H1 (cell line): ENCODE data around the gene OR2AG2. TPM values are rescaled to one million over a fixed set of nuclear protein-coding genes. Genes with fewer than 3 reads are reported as not detected.

Experiments
- CTCF ChIA-PET: fragments of 300-600 bp; sonication (Branson Sonifier 250); formaldehyde crosslinking; loops from one replicate; lab custom pipeline; 2021; ENCODE audit not compliant: partially characterized antibody; lab: Charles Lee
- POLR2A ChIA-PET: fragments of 300-600 bp; sonication (Branson Sonifier 250); formaldehyde crosslinking; loops from one replicate; lab custom pipeline; 2021; ENCODE audit warnings: inconsistent platforms; ENCODE audit not compliant: partially characterized antibody; lab: Charles Lee
- DNase-seq, 2 experiments: peaks; one replicate each; pipeline versions ENCODE4 v3.0.0 to v3.0.0-alpha.2; 2010 to 2022; ENCODE audit warnings: low spot score in 2 of 2, low read depth in 1 of 2, mixed read lengths in 1 of 2
- FAIRE-seq: peaks from 2 replicates; lab custom pipeline; 2011; peaks lifted over from hg19 to GRCh38; lab: Jason Lieb, UNC
- H2AFZ ChIP-seq: 2 replicates; pipeline ENCODE4 v1.8.1; 2012; ENCODE audit warnings: low read length, inconsistent platforms
- H2AK5ac ChIP-seq: 2 replicates; pipeline ENCODE4 v1.6.1; 2013; ENCODE audit warnings: low read depth, low read length
- H2BK120ac ChIP-seq: replicated peaks from 2 replicates; pipeline ENCODE3; 2013; ENCODE audit warnings: low read depth, low read length, inconsistent platforms
- H2BK12ac ChIP-seq: 2 replicates; pipeline ENCODE4 v1.6.1; 2013; ENCODE audit warnings: low read depth, low read length
- H2BK15ac ChIP-seq: 2 replicates; pipeline ENCODE4 v1.6.1; 2013; ENCODE audit warnings: low read length
- H2BK20ac ChIP-seq: 2 replicates; pipeline ENCODE4 v1.6.1; 2013; ENCODE audit warnings: low read length
- H2BK5ac ChIP-seq: 2 replicates; pipeline ENCODE4 v1.6.1; 2013; ENCODE audit warnings: low read depth, low read length
- H3K14ac ChIP-seq: 2 replicates; pipeline ENCODE4 v1.6.1; 2013; ENCODE audit warnings: inconsistent platforms; ENCODE audit not compliant: insufficient read length
- H3K18ac ChIP-seq: 2 replicates; pipeline ENCODE4 v1.6.1; 2013; ENCODE audit warnings: low read length; ENCODE audit errors: extremely low read depth
- H3K23ac ChIP-seq: 2 replicates; pipeline ENCODE4 v1.6.1; 2013; ENCODE audit warnings: inconsistent platforms; ENCODE audit not compliant: insufficient read length
- H3K23me2 ChIP-seq: 2 replicates; pipeline ENCODE4 v1.6.1; 2013; ENCODE audit warnings: low read depth, low read length
- H3K27ac ChIP-seq: 2 replicates; pipeline ENCODE4 v1.6.1; 2011; ENCODE audit warnings: low read depth, low read length, inconsistent platforms
- H3K27me3 ChIP-seq, 4 experiments: replicated peaks in 1 of 4; 1 replicate in 1 of 4; 2 replicates in 3 of 4; pipeline versions ENCODE4 v1.6.1 to v1.8.1; 2011 to 2013; ENCODE audit warnings: low read length in 3 of 4, mild to moderate bottlenecking in 3 of 4, inconsistent platforms in 2 of 4, mixed read lengths in 2 of 4, moderate library complexity in 1 of 4; ENCODE audit not compliant: control insufficient read depth in 3 of 4, insufficient read depth in 3 of 4; ENCODE audit errors: extremely low read depth in 1 of 4
- H3K36me3 ChIP-seq, 4 experiments: 2 replicates each; pipeline versions ENCODE4 v1.6.1 to v1.8.1; 2011 to 2013; ENCODE audit warnings: mild to moderate bottlenecking in 4 of 4, low read length in 3 of 4, moderate library complexity in 2 of 4, control low read depth in 1 of 4, inconsistent platforms in 1 of 4; ENCODE audit not compliant: insufficient read depth in 4 of 4, control insufficient read depth in 2 of 4
- H3K4ac ChIP-seq: replicated peaks from 2 replicates; pipeline ENCODE3; 2013; ENCODE audit warnings: low read length, low read depth, mixed read lengths, inconsistent platforms; ENCODE audit not compliant: insufficient read length
- H3K4me1 ChIP-seq, 4 experiments: replicated peaks in 1 of 4; 1 replicate in 1 of 4; 2 replicates in 3 of 4; pipeline versions ENCODE4 v1.6.1 to v1.8.1; 2011 to 2013; ENCODE audit warnings: low read length in 3 of 4, inconsistent platforms in 2 of 4, mixed read lengths in 1 of 4; ENCODE audit not compliant: insufficient read depth in 4 of 4, control insufficient read depth in 3 of 4
- H3K4me2 ChIP-seq, 2 experiments: 2 replicates each; pipeline versions ENCODE4 v1.6.1 to v1.8.1; 2011 to 2013; ENCODE audit warnings: low read depth in 2 of 2, low read length in 2 of 2, control low read depth in 1 of 2, inconsistent platforms in 1 of 2, mild to moderate bottlenecking in 1 of 2; ENCODE audit not compliant: insufficient read depth in 1 of 2
- H3K4me3 ChIP-seq, 4 experiments: fragments of 200-600, 300-600 bp in 1 of 4; sonication (generic), shearing (Covaris generic), sonication (Bioruptor Twin) in 1 of 4; 2 replicates each; pipeline versions ENCODE4 v1.5.1 to v1.8.1; 2011 to 2016; ENCODE audit warnings: low read length in 4 of 4, low read depth in 3 of 4, control low read depth in 2 of 4, inconsistent platforms in 2 of 4, mild to moderate bottlenecking in 2 of 4, mixed read lengths in 1 of 4, moderate library complexity in 1 of 4; ENCODE audit not compliant: insufficient read depth in 2 of 4; ENCODE audit errors: extremely low read depth in 1 of 4
- H3K56ac ChIP-seq: replicated peaks from 2 replicates; pipeline ENCODE3; 2013; ENCODE audit warnings: low read depth, mild to moderate bottlenecking, mixed read lengths, low read length, inconsistent platforms; ENCODE audit not compliant: insufficient read length
- H3K79me1 ChIP-seq: 2 replicates; pipeline ENCODE4 v1.6.1; 2013; ENCODE audit warnings: low read depth, low read length, control low read depth
- H3K79me2 ChIP-seq, 2 experiments: 2 replicates each; pipeline versions ENCODE4 v1.6.1 to v1.8.1; 2012 to 2013; ENCODE audit warnings: low read length in 2 of 2, mild to moderate bottlenecking in 2 of 2, inconsistent platforms in 1 of 2; ENCODE audit not compliant: insufficient read depth in 2 of 2, control insufficient read depth in 1 of 2
- H3K9ac ChIP-seq, 4 experiments: replicated peaks in 1 of 4; 1 replicate in 1 of 4; 2 replicates in 3 of 4; pipeline versions ENCODE4 v1.6.1 to v1.8.1; 2011 to 2013; ENCODE audit warnings: low read depth in 3 of 4, low read length in 3 of 4, control low read depth in 2 of 4, mild to moderate bottlenecking in 2 of 4, moderate library complexity in 2 of 4, inconsistent platforms in 1 of 4; ENCODE audit errors: extremely low read depth in 1 of 4
- H3K9me3 ChIP-seq, 2 experiments: 2 replicates each; pipeline versions ENCODE4 v1.6.1 to v1.8.1; 2012 to 2013; ENCODE audit warnings: mild to moderate bottlenecking in 2 of 2, moderate library complexity in 2 of 2, control low read depth in 1 of 2, inconsistent platforms in 1 of 2, low read depth in 1 of 2, low read length in 1 of 2, mixed read lengths in 1 of 2; ENCODE audit not compliant: insufficient read depth in 2 of 2
- H4K20me1 ChIP-seq, 2 experiments: replicated peaks in 1 of 2; 2 replicates each; pipeline versions ENCODE3 to v1.8.1; 2011 to 2013; ENCODE audit warnings: inconsistent platforms in 2 of 2, low read length in 2 of 2, mild to moderate bottlenecking in 1 of 2; ENCODE audit not compliant: insufficient read depth in 2 of 2, control insufficient read depth in 1 of 2
- H4K5ac ChIP-seq: 2 replicates; pipeline ENCODE4 v1.6.1; 2013; ENCODE audit warnings: low read length, low read depth, mixed read lengths, inconsistent platforms; ENCODE audit not compliant: insufficient read length
- H4K8ac ChIP-seq: 2 replicates; pipeline ENCODE4 v1.8.0; 2013; ENCODE audit warnings: mild to moderate bottlenecking, moderate library complexity, low read length, inconsistent platforms; ENCODE audit not compliant: insufficient read depth; ENCODE audit errors: extremely low read depth
- H4K91ac ChIP-seq: replicated peaks from 2 replicates; pipeline ENCODE3; 2013; ENCODE audit warnings: low read length, mixed read lengths, inconsistent platforms; ENCODE audit not compliant: insufficient read length
- ATF3 ChIP-seq: IDR thresholded peaks from 2 replicates; pipeline ENCODE4 v1.6.1; 2011; ENCODE audit warnings: low read depth, mild to moderate bottlenecking, low read length; ENCODE audit not compliant: insufficient read depth
- NRF1 ChIP-seq: IDR thresholded peaks from 2 replicates; pipeline ENCODE4 v1.6.1; 2011; ENCODE audit warnings: mild to moderate bottlenecking, low read depth, low read length, improper control_type of control experiment
- SAP30 ChIP-seq: fragments of 300-600 bp; sonication (generic); IDR thresholded peaks from 2 replicates; pipeline ENCODE4 v1.7.1; 2012; ENCODE audit warnings: low read length, moderate library complexity, mild to moderate bottlenecking, inconsistent platforms; ENCODE audit not compliant: insufficient read depth, insufficient replicate concordance
- TAF7 ChIP-seq: optimal IDR thresholded peaks from 2 replicates; pipeline ENCODE3; 2011; ENCODE audit warnings: low read depth, mild to moderate bottlenecking, inconsistent platforms, low read length, moderate library complexity, borderline replicate concordance
- WGBS, 2 experiments: shearing (Covaris generic) in 1 of 2; methylation state at CpG; one replicate each; pipeline versions ENCODE4 v1.1.6 to v1.1.7; 2013 to 2015; ENCODE audit warnings: low lambda C conversion rate in 2 of 2, mixed read lengths in 2 of 2, inconsistent platforms in 1 of 2, low coverage in 1 of 2, missing lambda C conversion rate in 1 of 2; ENCODE audit not compliant: insufficient replicate concordance in 2 of 2, insufficient coverage in 1 of 2, insufficient read length in 1 of 2; ENCODE audit errors: extremely low coverage in 1 of 2, missing lambda C conversion rate in 1 of 2; 5-methylcytosine and 5-hydroxymethylcytosine counted together
- polyA plus RNA-seq, 7 experiments: library from polyadenylated mRNA; depleted of rRNA in 3 of 7; stranded (reverse) in 5 of 7; unstranded in 2 of 7; fragments of >200 nt in 5 of 7; fragments of 200-250 nt in 2 of 7; gene quantifications; 1 replicate in 5 of 7; 2 replicates in 1 of 7; 4 replicates in 1 of 7; pipeline versions ENCODE4 v1.2.1 to v1.2.3, GENCODE V29; 2011 to 2013; ENCODE audit warnings: missing spikeins in 2 of 7, mixed read lengths in 2 of 7
- total RNA-seq: library from RNA; stranded (reverse); fragmentation: NEBNext Ultra II Directional; extraction: Animal tissue kit (Norgen Biotek cat#: 25700); gene quantifications from 2 replicates; pipeline ENCODE4 v1.2.1, GENCODE V29; 2021

Gene OR2AG2
- total and polyA plus RNA-seq, 2 of the 8 experiments (the other 6 are each of a cell fraction or from before 2014, with no cell fraction given): 0.22 to 0.74 TPM

GRCh38 chr11:6725386-6725896, 46.3 kb downstream of the OR2AG2 start:
- WGBS, 2 experiments: 81% methylated on average over 2 of the region's 2 CpGs; no CpG with 5 or more reads in 1 of the 2 experiments

More at GRCh38 chr11:6725386-6725896, 46.3 kb downstream of the OR2AG2 start:
- Histone ChIP-seq H2BK20ac (no peak overlapping the region), H3K27me3 (no peaks in the 10 kb centered on the region), H3K14ac (no peak overlapping the region), H2AFZ (no peak overlapping the region), H2BK15ac (no peak overlapping the region), H3K56ac (no peak overlapping the region), H3K36me3 (no peaks in the 10 kb centered on the region), H3K4me1 (no peaks in the 10 kb centered on the region), H3K18ac (no peak overlapping the region), H3K9me3 (no peaks in the 10 kb centered on the region), H4K91ac (no peak overlapping the region), H4K8ac (no peak overlapping the region), H2AK5ac (no peak overlapping the region), H2BK120ac (no peak overlapping the region), H3K23me2 (no peaks in the 10 kb centered on the region; the same call in 1 of the 2 replicates), H3K79me2 (no peaks in the 10 kb centered on the region), H4K20me1 (no peaks in the 10 kb centered on the region), H3K4ac (no peak overlapping the region), H2BK12ac (no peak overlapping the region), H3K27ac (no peak overlapping the region), H4K5ac (no peak overlapping the region), H3K4me2 (no peak overlapping the region), H3K23ac (no peak overlapping the region), H3K4me3 (no peak overlapping the region), H2BK5ac (no peak overlapping the region), H3K9ac (no peak overlapping the region), H3K79me1 (no peaks in the 10 kb centered on the region)
- TF ChIP-seq NRF1 (no peak), SAP30 (no peak), ATF3 (no peak), TAF7 (no peak)
- FAIRE-seq (no peak), DNase-seq (no peak)
- ChIA-PET POLR2A (no interaction called here), CTCF (interaction anchor here (0.6 kb wide), 1 partner anchor 294 kb away, joined by 3 read pairs; no protein-coding TSS in a partner anchor)
